HG02763 (cell line): Measurements from ENCODE around the gene ZNF543.
"Not testable (repeated sequence)": the region's sequence is repeated elsewhere in the genome, so short reads cannot be mapped to it uniquely, and the experiment has no call there.

Source experiments
- ATAC-seq: cut with Tn5 transposase; IDR thresholded peaks from one replicate; pipeline ENCODE4 v1.9.1; 2021; ENCODE audit warnings: mild to moderate bottlenecking, moderate library complexity; ENCODE audit not compliant: unreplicated experiment

The ZNF543 gene

DNA sequence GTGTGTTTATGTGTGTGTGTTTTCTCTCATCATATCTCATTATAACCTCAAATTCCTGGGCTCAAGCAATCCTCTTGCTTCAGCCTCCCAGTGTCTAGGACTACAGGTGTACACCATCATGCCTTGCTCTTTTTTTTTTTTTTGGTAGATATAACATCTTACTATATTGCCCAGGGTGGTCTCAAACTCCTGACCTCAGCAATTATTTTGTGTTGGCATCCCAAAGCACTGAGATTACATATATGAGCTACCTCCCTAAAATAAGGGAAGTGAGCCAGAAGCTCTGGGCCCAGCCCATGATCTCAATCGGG lies 448 bp upstream of the ZNF543 start:
- no peak for ATAC-seq

DNA sequence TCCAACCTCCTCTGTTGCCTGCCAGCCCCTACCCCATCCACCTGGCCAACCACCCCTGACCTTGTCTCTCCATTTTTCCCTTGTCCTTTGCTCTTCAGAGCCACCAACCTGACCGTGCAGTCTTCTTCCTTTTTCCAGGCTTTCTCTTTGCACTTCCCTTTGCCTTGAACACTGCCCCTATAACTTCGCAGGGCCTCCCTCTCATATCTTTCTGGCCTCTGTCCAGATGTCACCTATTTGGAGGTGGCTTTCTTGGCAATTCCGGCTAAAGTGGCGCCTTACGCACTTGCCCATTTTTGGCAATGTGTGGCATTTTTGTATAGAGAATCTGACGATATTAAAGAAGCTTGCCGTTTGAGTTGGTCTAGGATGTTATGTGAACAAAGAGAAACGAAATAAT lies 844 bp downstream of the ZNF543 start:
- ATAC-seq, result no peak

DNA sequence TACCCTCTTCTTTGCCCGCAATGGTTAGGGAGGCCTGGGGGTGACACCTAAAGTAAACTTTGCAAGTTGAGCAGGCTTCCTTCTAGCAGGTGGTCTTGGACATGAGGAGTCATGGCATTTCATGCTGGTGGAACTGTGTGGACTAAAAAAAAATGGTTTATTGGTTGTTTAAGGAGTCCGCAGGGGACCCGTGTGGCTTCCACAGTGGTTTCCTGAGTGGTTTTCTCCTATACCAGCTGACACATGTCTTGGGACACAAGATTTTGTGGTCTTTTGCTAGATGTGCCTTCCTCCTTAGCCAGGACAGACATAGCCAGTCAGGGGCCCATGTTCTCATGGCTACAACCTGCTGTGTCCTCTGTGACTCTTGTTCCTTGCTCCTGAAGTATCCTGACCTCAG lies 1.5 kb downstream of the ZNF543 start:
- no peak for ATAC-seq

DNA sequence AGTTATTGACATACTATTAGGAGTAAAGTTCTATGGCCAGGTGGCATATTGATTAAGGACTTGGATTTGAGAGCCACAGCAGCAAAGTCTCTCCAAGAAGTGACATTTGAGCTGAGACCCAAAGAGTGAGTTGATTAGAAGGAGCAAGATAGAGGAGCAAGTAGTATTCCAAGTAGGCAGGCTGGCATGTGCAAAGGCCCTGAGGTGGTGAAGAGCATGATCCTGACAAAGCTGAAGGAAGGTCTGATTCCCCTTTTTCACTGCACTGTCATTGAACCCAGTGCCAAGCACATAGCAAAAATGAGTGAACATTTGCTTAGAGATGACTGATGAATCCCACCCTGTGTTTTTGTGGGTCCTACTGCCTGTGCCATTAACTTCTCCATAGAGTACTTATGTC lies 4.7 kb downstream of the ZNF543 start:
- no peak for ATAC-seq

DNA sequence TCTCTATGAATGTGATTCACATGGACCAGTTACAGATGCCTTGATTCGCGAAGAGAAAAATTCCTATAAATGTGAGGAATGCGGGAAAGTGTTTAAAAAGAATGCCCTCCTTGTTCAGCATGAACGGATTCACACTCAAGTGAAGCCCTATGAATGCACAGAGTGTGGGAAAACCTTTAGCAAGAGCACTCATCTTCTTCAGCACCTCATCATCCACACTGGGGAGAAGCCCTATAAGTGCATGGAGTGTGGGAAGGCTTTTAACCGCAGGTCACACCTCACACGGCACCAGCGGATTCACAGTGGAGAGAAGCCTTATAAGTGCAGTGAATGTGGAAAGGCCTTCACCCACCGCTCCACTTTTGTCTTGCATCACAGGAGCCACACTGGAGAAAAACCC lies 7.7 kb downstream of the ZNF543 start:
- ATAC-seq, result no peak

DNA sequence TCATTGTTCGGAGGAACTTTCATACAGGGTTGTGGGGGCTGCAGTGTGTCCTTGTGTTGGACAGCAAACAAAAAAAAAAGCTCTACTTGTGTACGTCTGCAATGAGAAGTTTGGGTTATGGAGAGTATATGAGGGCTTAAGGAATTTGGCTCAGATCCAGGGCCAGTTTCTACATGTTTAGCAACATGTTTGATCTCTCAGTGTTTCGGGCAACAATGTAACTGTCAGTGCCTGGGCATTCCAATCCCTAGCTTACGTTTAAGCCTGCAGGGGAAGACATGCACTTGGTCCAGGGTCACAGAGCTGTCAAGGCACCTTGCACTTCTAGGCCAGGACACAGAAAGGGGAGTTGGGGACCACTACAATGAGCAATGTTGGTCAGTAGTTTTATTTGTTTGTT lies 13.9 kb downstream of the ZNF543 start:
- no peak for ATAC-seq

DNA sequence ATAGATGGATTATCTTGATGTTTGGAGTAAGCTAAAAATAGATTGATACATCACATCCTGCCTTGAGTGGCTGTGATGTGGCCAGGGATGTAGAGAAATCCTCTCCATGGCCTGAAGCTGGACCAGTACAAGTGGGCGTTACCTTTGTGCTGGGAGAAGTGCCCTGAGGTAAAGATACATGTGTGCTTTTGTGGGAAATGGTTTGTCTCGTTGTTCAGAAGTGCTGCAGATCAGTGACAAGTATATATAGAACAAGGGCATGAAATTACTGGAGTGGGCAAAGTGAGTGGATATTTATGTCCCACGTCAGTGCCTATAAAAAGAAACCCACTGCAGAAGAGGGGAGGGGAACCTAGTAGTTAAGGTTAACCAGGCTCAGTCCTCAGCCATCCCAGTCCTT lies 18.6 kb downstream of the ZNF543 start:
- no peak for ATAC-seq

DNA sequence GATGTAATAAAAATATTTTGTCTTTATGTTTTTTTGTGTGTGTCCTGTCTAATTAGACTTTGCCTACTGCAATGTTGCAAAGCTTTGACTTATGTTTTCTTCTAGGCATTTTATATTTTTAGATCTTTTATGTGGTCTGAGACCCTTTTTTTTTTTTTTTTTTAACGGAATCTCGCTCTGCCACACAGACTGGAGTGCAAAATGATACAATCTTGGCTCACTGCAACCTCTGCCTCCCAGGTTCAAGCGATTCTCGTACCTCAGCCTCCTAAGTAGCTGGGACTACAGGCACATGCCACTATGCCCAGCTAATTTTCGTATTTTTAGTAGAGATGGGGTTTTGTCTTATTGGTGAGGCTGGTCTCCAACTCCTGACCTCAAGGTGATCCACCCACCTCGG lies 22.3 kb downstream of the ZNF543 start:
- no peak for ATAC-seq

DNA sequence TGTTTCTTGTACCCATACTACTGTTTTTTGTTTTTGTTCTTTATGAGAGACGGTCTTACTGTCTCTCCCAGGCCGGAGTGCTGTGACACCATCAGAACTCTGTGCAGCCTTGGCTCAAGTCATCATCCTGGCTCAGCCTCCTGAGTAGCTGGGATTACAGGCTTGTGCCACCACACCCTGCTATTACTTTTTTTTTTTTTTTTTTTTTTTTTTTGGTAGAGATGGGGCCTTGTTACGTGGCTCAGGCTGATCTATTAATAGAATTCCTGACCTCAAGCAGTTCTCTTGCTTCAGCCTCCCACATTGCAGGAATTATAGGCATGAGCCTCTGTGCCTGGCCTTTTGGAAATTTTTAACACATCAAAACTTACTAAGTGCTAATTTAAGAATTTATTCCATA lies 27.9 kb downstream of the ZNF543 start:
- ATAC-seq, result no peak

DNA sequence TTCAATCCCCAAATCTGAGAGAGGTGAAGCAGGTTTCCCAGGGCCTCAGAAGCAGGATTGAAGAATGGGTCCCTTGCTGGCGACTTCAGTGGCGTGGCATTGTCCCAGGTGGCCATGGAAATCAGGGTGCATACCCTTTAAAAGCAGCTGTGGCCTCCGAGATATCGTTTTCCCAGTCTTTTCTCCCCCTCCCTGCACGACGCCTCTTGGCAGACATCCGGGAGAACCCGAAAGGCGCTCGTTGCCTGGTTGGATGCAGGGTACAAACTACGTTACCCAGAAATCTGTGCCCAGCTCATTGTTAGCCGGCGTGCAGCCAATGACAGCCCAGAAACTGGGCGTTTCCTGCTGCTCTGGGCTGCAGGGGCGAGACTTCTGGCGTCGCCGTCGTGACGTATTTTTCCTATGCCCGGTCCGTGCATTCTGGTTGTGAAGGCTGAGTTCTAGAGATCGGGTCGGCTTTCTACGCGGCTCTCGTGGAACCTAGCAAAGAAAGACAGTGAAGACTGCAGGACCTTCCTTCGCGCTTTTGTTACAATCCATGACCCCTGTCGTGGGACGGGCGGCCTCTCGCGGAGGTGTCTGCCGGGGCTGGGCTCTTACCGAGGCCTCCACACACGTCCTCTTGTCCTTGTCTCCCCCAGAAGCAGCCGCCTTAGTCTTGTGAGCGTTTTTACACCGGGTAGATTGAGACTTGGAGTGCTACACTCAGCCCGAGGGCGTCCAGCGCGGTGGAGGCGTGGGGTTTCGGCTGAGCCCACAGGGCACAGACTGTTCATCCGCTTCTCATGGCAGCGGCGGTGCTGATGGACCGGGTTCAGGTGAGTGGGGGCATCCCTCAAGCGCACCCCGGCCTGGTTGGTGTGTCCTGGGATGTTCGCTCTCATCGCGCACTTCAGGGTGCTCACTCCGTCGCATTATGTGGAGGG lies 30.9 kb downstream of the ZNF543 start, which contains the start of gene ZNF304:
Gene ZNF304 (plus strand): TSS at position 395 of the 929 bp plus-strand sequence. CDS start 394 bp downstream, at position 789.
- ATAC-seq, result peak; percentile 94

DNA sequence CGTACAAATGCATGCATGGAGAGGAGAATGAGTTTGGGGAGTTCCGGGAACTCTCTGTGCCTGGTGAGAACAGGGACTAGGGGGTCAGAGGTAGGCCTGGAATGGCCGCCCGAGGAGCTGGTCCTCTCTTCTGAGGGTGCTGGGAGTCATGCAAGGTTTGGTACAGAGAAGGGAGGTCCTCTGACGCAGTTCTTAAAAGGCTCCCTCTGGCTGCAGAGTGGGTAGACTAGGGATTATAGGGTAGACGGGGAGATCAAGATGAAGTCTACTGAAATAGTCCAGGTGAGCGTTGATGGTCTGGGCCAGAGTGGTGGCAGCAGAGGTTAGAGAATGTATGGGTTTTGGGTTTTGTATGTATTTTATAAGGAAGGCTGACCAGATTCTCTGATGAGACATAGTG lies 31.6 kb downstream of the ZNF543 start:
- no peak for ATAC-seq

DNA sequence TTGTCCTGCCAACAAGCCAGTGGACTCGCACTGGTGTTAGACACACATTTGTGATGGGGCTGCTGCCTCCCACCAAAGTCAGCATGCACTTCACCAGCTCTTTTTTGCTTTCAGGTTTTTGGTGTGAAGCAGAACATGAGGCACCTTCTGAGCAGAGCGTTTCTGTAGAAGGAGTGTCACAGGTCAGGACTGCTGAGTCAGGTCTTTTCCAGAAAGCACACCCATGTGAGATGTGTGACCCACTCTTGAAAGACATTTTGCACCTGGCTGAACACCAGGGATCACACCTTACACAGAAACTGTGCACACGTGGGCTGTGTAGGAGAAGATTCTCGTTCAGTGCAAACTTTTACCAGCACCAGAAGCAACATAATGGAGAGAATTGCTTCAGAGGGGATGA lies 35.6 kb downstream of the ZNF543 start:
- no peak for ATAC-seq

DNA sequence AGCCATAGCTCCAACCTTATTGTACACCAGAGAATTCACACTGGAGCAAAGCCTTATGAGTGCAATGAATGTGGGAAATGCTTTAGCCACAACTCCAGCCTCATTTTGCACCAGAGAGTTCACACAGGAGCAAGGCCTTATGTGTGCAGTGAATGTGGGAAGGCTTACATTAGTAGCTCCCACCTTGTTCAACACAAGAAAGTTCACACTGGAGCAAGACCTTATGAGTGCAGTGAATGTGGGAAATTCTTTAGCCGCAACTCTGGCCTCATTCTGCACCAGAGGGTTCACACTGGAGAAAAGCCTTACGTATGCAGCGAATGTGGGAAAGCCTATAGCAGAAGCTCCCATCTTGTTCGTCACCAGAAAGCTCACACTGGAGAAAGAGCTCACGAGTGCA lies 37.1 kb downstream of the ZNF543 start:
- ATAC-seq, result no peak

DNA sequence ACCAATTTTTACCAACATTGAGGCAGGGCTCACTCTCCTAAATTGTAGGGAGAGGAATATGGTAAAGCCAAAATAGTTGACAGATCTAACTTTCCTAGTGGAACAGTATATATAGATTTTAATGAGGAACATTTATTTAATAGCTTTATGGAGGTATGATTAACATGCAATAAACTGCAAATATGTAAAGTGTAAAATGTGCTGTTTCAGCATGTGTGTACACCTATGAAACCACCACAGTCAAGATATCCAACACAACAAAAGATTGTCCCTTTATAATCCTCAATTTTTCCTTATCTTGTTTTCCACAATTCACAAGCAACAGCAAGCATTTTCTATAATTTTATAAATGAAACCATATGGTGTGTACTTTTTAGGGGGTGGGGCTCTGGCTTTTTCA lies 39.0 kb downstream of the ZNF543 start:
- no peak for ATAC-seq

DNA sequence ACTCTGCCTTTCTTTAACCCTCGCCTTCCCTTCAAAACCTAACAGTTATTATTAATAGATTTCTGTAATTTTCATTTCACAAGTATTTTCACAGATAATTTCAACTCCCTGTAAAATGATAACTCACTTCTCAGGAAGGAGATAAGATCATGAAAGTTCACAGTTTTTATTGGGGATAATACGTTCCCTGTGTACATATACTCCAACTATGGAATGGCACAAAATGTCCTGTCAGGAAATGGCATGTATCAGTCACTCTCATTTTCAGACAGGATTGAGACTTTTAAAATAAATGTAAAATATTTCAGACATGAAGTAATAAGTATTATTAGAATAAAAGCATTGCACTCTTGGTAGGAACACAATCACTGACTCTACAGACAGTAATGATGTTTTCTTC lies 42.1 kb downstream of the ZNF543 start:
- ATAC-seq, result no peak

DNA sequence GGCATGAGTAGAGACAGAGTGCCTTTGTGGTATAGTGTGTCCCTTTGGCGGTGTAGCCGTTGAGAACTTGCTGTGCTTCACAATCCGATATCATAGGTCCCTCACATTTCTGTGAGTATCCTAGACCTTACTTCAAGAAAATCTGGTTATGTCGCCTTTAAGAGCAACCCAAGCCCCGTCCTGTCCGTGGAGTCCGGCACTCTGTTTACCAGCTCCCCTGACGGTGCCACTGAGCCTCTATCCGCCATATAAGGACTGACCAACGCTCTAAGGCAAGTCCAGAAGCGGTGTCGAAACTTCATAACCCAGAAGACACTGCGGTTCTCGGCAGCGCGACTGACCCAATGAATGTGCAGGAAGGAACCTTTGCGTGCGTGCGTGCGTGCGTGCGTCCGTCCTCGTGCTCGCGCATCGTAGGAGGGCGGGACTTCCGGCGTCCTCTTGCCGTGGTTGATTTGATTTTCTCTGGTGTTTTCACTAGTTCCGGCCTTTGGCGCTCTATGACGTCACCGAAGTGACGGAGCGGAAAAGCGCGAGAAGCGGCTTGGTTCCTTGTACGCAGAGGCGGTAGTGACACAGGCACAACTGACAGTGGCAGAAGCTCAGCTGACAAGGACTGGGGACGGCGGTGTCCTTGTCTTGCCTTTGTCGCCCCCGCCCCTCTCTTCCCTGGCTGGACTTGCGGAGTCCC lies 42.9 kb downstream of the ZNF543 start, which contains the start of the genes TRAPPC2B and ZNF547:
Gene TRAPPC2B (plus strand): TSS at position 555 of the 691 bp plus-strand sequence. CDS start 1,283 bp downstream, outside the sequence.
Gene ZNF547 (plus strand): TSS at position 555 of the 691 bp plus-strand sequence. CDS start 5,005 bp downstream, outside the sequence.
- peak; percentile 93 for ATAC-seq

DNA sequence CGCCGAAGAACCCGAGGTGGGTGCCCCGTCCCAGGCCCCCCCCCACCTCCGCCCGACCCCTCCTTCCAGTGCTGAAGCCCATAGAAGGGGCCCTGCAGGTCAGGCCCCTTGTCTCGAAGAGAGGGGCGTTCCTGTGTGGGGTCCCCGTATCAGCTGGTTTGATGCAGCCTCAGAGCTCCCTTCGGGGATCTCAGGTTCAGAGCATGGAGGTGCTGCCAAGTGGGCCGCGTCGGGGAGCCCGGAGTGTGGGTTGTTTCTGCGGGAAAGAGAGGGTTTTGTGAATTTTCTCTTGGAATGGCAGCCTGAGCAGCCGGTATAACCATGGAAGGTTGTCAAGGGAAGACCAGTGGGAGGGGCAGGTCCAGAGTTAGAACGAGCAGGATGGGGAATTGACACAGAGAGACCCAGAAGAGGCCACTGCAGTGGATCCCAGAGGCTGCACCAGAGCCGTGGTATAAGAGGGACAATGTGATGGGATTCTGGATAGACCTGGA lies 43.5 kb downstream of the ZNF543 start:
- peak; percentile 15 for ATAC-seq

DNA sequence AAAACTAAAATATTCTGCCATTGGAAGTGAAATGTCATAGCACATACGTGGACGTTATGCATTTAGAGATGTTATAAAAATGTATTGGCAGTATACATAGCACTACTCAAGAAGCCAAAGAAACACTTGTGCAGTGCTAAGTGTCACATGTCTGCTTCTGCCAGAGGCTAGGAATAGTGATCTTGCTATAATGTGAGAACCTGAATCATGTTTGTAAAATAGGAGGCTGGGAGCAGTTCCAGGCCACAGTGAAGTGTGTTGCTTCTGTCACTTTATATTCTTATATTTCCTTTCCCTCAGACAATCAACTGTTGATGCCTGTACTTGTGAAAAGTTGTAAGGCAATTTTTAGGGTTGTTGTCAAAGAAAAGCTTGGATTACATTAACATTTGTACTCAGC lies 46.5 kb downstream of the ZNF543 start:
- ATAC-seq, result no peak

DNA sequence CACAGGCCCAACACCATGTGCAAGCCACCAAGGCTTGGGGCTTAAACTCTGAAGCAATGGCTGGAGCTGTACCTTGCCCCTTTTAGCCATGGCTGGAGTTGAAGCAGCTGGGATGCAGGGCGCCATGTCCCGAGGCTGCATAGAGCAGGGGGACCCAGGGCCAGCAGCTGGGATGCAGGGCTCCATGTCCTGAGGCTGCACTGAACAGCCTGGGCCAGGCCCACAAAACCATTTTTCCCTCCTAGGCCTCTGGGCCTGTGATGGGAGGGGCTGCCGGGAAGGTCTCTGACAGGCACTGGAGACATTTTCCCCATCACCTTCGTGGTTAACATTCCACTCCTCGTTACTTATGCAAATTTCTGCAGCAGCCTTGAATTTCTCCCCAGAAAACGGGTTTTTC lies 53.9 kb downstream of the ZNF543 start:
- no peak for ATAC-seq

DNA sequence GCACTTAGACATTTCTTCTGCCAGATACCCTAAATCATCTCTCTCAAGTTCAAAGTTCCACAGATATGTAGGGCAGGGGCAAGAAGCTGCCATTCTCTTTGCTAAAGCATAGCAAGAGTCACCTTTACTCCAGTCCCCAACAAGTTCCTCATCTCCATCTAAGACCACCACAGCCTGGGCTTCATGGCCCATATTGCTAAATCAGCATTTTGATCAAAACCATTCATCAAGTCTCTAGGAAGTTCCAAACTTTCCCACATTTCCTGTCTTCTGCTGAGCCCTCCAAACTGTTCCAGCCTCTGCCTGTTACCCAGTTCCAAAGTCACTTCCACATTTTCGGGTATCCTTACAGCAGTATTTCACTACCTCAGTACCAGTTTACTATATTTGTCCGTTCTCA lies 54.4 kb downstream of the ZNF543 start:
- ATAC-seq, result not testable (repeated sequence)

DNA sequence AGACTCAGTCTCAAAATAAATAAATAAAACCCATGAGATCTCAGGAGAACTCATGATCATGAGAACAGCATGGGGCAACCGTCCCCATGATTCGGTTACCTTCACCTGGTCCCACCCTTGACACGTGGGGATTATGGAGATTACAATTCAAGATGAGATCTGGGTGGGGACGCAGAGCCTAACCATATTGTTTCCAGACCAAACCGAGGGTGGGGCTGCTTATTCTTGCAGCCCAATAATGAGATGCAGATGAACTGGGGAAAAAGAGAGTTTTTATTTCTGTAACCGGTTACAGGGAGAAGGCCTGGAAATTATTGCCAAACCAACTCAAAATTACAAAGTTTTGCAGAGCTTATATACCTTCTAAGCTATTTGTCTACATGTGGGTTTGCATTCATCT lies 55.9 kb downstream of the ZNF543 start:
- ATAC-seq, result no peak
